ENCODE data around the gene ANKRD13C.
A peak's percentile ranks its signal among the peaks of the same experiment; 100 is the strongest.

- no peak for TF ChIP-seq EP300 (IDR thresholded peaks at IDR 0.05)
- TF ChIP-seq CTCF (IDR thresholded peaks at IDR 0.05), result peak in 2 of 3 donors; percentile 18 to 41
- TF ChIP-seq POLR2A (IDR thresholded peaks at IDR 0.05), result peak; percentile 89
These were observed 133.0 kb downstream of the ANKRD13C start, which contains the start of gene SRSF11 for GRCh38 chr1:70221238-70222121.

Data from ovary (tissue), 3 donors.